ENCODE results near the gene CDK16. TPM values are rescaled to one million over a fixed set of nuclear protein-coding genes. Genes with fewer than 3 reads are reported as not detected.

Gene CDK16
- polyA plus RNA-seq, 1 of the 3 experiments (the other 2 are of a cell fraction) = 116 TPM

DNA sequence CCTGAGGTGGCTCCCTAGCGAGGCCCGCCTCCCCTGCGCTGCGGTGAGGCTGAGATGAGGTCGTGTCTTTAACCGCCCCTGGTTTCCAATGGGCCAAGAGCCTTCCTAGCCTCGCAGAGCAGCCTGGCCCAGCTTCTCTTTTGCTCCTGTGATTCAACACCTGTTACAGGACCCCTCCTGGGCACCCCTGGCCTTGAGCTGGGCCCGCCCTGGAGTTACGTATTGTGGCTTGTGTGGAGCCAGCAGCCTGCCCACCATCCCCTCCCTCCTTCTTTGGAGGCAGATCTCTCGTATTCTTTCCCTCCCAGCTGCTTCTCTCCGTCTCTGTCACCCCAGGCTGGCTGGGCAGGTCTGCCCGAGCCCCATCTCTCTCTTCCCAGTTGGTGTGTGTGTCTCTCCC is 44.1 kb upstream of the CDK16 start:
- no peak overlapping the region for H2AFZ ChIP-seq (ENCODE audit: low read depth)
- peaks cover 38% of the 10 kb centered on the region; the same call in 1 of the 2 replicates for H3K27me3 ChIP-seq (ENCODE audit: insufficient read depth)
- no peak overlapping the region for H3K4me3 ChIP-seq (ENCODE audit: low read depth in 2 of 2, low read length in 1 of 2)
- H3F3A ChIP-seq (replicated peaks; ENCODE audit: insufficient read depth) = no peaks in the 10 kb centered on the region
- peaks cover 0 to 14% of the 10 kb centered on the region in 2 experiments for H3K36me3 ChIP-seq (replicated peaks in 1 of 2; ENCODE audit: control insufficient read depth in 1 of 2, insufficient read depth in 2 of 2, low read length in 1 of 2)
- 54% methylated on average over 11 of the region's 12 CpGs for WGBS (ENCODE audit: low lambda C conversion rate)
- no peak overlapping the region for H3K4me2 ChIP-seq
- no peak overlapping the region for H3K27ac ChIP-seq (ENCODE audit: low read depth in 2 of 2, low read length in 1 of 2)
- H3K9ac ChIP-seq = no peak overlapping the region
- H3K79me2 ChIP-seq (ENCODE audit: insufficient read depth) = no peaks in the 10 kb centered on the region
- ChIA-PET CTCF (no interaction called here), POLR2A (no interaction called here)
- H3K9me3 ChIP-seq = no peaks in the 10 kb centered on the region
- no peaks in the 10 kb centered on the region for H3K4me1 ChIP-seq (ENCODE audit: control insufficient read depth in 1 of 2, insufficient read depth in 2 of 2, low read depth in 1 of 2, low read length in 1 of 2)
- TF ChIP-seq FOXM1 (IDR thresholded peaks at IDR 0.05; ENCODE audit: low read depth) (no peak), TEAD4 (IDR thresholded peaks at IDR 0.05; ENCODE audit: borderline replicate concordance, insufficient read depth) (no peak), JUND (IDR thresholded peaks at IDR 0.05) (no peak), RFX5 (IDR thresholded peaks at IDR 0.05; ENCODE audit: low read length) (no peak), YY1 (IDR thresholded peaks at IDR 0.05; ENCODE audit: low read depth) (no peak), MEF2A (IDR thresholded peaks at IDR 0.05; ENCODE audit: borderline replicate concordance, low read depth) (no peak)
- TF ChIP-seq, protein P1, sequence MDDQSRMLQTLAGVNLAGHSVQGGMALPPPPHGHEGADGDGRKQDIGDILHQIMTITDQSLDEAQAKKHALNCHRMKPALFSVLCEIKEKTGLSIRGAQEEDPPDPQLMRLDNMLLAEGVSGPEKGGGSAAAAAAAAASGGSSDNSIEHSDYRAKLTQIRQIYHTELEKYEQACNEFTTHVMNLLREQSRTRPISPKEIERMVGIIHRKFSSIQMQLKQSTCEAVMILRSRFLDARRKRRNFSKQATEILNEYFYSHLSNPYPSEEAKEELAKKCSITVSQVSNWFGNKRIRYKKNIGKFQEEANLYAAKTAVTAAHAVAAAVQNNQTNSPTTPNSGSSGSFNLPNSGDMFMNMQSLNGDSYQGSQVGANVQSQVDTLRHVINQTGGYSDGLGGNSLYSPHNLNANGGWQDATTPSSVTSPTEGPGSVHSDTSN (IDR thresholded peaks at IDR 0.05) = no peak
- TF ChIP-seq, protein P2, sequence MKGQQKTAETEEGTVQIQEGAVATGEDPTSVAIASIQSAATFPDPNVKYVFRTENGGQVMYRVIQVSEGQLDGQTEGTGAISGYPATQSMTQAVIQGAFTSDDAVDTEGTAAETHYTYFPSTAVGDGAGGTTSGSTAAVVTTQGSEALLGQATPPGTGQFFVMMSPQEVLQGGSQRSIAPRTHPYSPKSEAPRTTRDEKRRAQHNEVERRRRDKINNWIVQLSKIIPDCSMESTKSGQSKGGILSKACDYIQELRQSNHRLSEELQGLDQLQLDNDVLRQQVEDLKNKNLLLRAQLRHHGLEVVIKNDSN (IDR thresholded peaks at IDR 0.05; ENCODE audit: borderline replicate concordance, low read depth) = no peak
- TF ChIP-seq, protein P3, sequence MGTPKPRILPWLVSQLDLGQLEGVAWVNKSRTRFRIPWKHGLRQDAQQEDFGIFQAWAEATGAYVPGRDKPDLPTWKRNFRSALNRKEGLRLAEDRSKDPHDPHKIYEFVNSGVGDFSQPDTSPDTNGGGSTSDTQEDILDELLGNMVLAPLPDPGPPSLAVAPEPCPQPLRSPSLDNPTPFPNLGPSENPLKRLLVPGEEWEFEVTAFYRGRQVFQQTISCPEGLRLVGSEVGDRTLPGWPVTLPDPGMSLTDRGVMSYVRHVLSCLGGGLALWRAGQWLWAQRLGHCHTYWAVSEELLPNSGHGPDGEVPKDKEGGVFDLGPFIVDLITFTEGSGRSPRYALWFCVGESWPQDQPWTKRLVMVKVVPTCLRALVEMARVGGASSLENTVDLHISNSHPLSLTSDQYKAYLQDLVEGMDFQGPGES (IDR thresholded peaks at IDR 0.05; ENCODE audit: low read depth, low read length) = no peak
- peak; percentile 11 for DNase-seq
- H3K9me2 ChIP-seq = no peaks in the 10 kb centered on the region
- H4K20me1 ChIP-seq (ENCODE audit: insufficient read depth) = no peaks in the 10 kb centered on the region

DNA sequence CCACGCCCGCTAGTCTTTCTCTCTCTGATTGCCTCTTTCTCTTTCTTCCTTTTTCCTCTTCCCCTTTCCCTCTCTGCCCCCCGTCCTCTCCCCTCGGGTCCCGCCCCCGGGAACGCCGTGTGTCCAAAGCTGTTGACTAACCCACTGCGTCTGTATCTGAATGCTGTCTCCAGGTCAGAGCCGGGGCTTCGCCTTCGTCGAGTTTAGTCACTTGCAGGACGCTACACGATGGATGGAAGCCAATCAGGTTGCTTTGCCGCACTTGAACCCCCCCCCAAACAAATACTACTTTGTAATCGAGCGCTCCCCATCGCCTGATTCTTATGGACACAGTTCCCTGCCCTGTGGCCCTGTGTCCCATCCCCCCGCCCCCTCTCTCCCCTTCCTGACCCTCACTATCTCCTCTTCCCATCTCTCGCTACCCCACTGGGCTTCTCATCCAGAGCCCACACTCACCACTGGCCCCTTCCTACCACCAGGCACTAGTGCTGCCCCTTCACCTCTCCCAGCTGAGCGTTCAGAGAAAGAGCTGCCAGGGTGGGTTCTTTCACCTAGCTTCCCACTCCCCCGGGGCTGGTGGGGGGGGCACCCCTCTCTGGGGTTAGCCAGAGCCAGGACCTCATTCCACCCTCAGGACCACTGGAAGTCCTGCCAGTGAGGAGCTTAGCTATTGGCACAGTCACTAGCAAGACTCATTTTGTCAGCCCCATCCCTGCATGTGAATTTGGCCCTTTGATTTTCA is 43.5 kb upstream of the CDK16 start:
- no peaks in the 10 kb centered on the region for H3K79me2 ChIP-seq (ENCODE audit: insufficient read depth)
- no peaks in the 10 kb centered on the region for H3K4me1 ChIP-seq (ENCODE audit: control insufficient read depth in 1 of 2, insufficient read depth in 2 of 2, low read depth in 1 of 2, low read length in 1 of 2)
- peak; percentile 24 for DNase-seq
- no peaks in the 10 kb centered on the region for H4K20me1 ChIP-seq (ENCODE audit: insufficient read depth)
- no peak overlapping the region for H3K4me3 ChIP-seq (ENCODE audit: low read depth in 2 of 2, low read length in 1 of 2)
- H3K9me2 ChIP-seq = no peaks in the 10 kb centered on the region
- H3K9me3 ChIP-seq = no peaks in the 10 kb centered on the region
- H3K9ac ChIP-seq = no peak overlapping the region
- peaks cover 36% of the 10 kb centered on the region; the same call in 1 of the 2 replicates for H3K27me3 ChIP-seq (ENCODE audit: insufficient read depth)
- WGBS (ENCODE audit: low lambda C conversion rate) = 54% methylated on average over 23 of the region's 23 CpGs
- H3K4me2 ChIP-seq = no peak overlapping the region
- CTCF ChIA-PET = no interaction called here
- POLR2A ChIA-PET = no interaction called here
- no peak overlapping the region for H3K27ac ChIP-seq (ENCODE audit: low read depth in 2 of 2, low read length in 1 of 2)
- no peak overlapping the region for H2AFZ ChIP-seq (ENCODE audit: low read depth)
- H3F3A ChIP-seq (replicated peaks; ENCODE audit: insufficient read depth) = no peaks in the 10 kb centered on the region
- peaks cover 0 to 14% of the 10 kb centered on the region in 2 experiments for H3K36me3 ChIP-seq (replicated peaks in 1 of 2; ENCODE audit: control insufficient read depth in 1 of 2, insufficient read depth in 2 of 2, low read length in 1 of 2)
- TF ChIP-seq, protein P4, sequence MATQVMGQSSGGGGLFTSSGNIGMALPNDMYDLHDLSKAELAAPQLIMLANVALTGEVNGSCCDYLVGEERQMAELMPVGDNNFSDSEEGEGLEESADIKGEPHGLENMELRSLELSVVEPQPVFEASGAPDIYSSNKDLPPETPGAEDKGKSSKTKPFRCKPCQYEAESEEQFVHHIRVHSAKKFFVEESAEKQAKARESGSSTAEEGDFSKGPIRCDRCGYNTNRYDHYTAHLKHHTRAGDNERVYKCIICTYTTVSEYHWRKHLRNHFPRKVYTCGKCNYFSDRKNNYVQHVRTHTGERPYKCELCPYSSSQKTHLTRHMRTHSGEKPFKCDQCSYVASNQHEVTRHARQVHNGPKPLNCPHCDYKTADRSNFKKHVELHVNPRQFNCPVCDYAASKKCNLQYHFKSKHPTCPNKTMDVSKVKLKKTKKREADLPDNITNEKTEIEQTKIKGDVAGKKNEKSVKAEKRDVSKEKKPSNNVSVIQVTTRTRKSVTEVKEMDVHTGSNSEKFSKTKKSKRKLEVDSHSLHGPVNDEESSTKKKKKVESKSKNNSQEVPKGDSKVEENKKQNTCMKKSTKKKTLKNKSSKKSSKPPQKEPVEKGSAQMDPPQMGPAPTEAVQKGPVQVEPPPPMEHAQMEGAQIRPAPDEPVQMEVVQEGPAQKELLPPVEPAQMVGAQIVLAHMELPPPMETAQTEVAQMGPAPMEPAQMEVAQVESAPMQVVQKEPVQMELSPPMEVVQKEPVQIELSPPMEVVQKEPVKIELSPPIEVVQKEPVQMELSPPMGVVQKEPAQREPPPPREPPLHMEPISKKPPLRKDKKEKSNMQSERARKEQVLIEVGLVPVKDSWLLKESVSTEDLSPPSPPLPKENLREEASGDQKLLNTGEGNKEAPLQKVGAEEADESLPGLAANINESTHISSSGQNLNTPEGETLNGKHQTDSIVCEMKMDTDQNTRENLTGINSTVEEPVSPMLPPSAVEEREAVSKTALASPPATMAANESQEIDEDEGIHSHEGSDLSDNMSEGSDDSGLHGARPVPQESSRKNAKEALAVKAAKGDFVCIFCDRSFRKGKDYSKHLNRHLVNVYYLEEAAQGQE (IDR thresholded peaks at IDR 0.05; ENCODE audit: low read depth, low read length) = no peak
- TF ChIP-seq, protein P5, sequence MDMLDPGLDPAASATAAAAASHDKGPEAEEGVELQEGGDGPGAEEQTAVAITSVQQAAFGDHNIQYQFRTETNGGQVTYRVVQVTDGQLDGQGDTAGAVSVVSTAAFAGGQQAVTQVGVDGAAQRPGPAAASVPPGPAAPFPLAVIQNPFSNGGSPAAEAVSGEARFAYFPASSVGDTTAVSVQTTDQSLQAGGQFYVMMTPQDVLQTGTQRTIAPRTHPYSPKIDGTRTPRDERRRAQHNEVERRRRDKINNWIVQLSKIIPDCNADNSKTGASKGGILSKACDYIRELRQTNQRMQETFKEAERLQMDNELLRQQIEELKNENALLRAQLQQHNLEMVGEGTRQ (IDR thresholded peaks at IDR 0.05; ENCODE audit: borderline replicate concordance, low read depth, low read length) = no peak
- TF ChIP-seq NFIC (IDR thresholded peaks at IDR 0.05; ENCODE audit: borderline replicate concordance) = no peak
- TF ChIP-seq RAD21 (IDR thresholded peaks at IDR 0.05; ENCODE audit: low read length) = no peak
- no peak for TF ChIP-seq TAF1 (IDR thresholded peaks at IDR 0.05; ENCODE audit: borderline replicate concordance, low read depth, low read length)
- TF ChIP-seq FOSL2 (IDR thresholded peaks at IDR 0.05; ENCODE audit: borderline replicate concordance, low read depth) = no peak
- TF ChIP-seq POLR2AphosphoS5 (IDR thresholded peaks at IDR 0.05; ENCODE audit: low read depth, low read length) = no peak
- TF ChIP-seq RFX5 (IDR thresholded peaks at IDR 0.05; ENCODE audit: low read length) = no peak
- TF ChIP-seq, protein P1 (IDR thresholded peaks at IDR 0.05) = no peak
- TF ChIP-seq CHD2 (IDR thresholded peaks at IDR 0.05; ENCODE audit: low read length, partially characterized antibody) = no peak
- TF ChIP-seq FOXJ3 (CRISPR knock-in tag; IDR thresholded peaks at IDR 0.05) = no peak

All from SK-N-SH (cell line).